Lower leg skin (tissue), 3 donors: ENCODE measurements around the gene GNAT1.

Source experiments
- CTCF ChIP-seq, 3 donors: fragments of 450-650 bp; IDR thresholded peaks; one replicate each; pipeline ENCODE4 v1.5.1; 2016; ENCODE audit warnings: antibody characterized with exemption in 3 of 3, mild to moderate bottlenecking in 3 of 3, moderate library complexity in 2 of 3
- POLR2A ChIP-seq, 2 donors: fragments of 450-650 bp; IDR thresholded peaks; one replicate each; pipeline ENCODE4 v1.6.1; 2016 to 2017; ENCODE audit warnings: antibody characterized with exemption in 2 of 2, mild to moderate bottlenecking in 1 of 2, moderate library complexity in 1 of 2

DNA sequence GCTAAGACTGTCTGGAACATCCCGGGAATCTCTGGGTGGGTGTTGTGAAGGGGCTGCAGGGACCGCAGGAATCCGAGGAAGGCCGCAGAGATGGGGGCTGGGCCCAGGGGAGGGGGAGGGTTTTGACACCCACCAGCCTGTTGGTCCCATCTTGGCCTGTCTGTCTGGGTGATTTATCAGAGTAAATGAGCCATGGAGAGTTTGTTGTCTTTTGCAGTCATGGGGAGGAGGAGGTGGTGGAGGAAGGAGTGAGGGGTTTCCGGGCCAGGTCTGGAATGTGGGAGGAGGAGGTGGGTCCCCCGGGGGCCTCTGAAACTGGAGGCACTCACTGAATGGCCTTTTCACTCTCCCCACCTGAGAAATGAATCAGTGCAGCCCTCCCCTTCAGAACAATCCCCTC lies 24.8 kb upstream of the GNAT1 start:
- TF ChIP-seq POLR2A (IDR thresholded peaks at IDR 0.05): no peak
- no peak for TF ChIP-seq CTCF (IDR thresholded peaks at IDR 0.05)
